ENCODE data around the gene KCNQ2.
A peak's percentile ranks its signal among the peaks of the same experiment; 100 is the strongest.

GRCh38 chr20:63434599-63435378, 37.7 kb downstream of the KCNQ2 start:
- TF ChIP-seq CTCF (IDR thresholded peaks at IDR 0.05) (peak in 3 of 4 experiments; percentile 39 to 65 (median 51)), POLR2A (IDR thresholded peaks at IDR 0.05) (no peak)

All from prostate gland (tissue), 2 donors.